GM18867 (cell line): Measurements from ENCODE around the gene WDR38.
"Not testable (repeated sequence)": the region's sequence is repeated elsewhere in the genome, so short reads cannot be mapped to it uniquely, and the experiment has no call there.

Source experiments
- ATAC-seq: cut with Tn5 transposase; IDR thresholded peaks from one replicate; pipeline ENCODE4 v1.9.1; 2021; ENCODE audit warnings: mild to moderate bottlenecking, moderate library complexity; ENCODE audit not compliant: unreplicated experiment

WDR38 gene

GRCh38 chr9:124831642-124832364 lies 21.5 kb upstream of the WDR38 start:
- ATAC-seq: no peak

GRCh38 chr9:124834591-124834990 lies 18.7 kb upstream of the WDR38 start:
- ATAC-seq: no peak

GRCh38 chr9:124835026-124835557 lies 18.2 kb upstream of the WDR38 start:
- no peak for ATAC-seq

- ATAC-seq: not testable (repeated sequence)
Observed at GRCh38 chr9:124838132-124838531, 15.1 kb upstream of the WDR38 start.

GRCh38 chr9:124838567-124839275 lies 14.5 kb upstream of the WDR38 start:
- not testable (repeated sequence) for ATAC-seq

GRCh38 chr9:124839612-124840299 lies 13.5 kb upstream of the WDR38 start:
- no peak for ATAC-seq

GRCh38 chr9:124840300-124840833 lies 12.9 kb upstream of the WDR38 start:
- ATAC-seq: no peak

GRCh38 chr9:124841075-124841821 lies 12.0 kb upstream of the WDR38 start:
- no peak for ATAC-seq

- ATAC-seq: no peak
Observed at GRCh38 chr9:124843456-124844034, 9.7 kb upstream of the WDR38 start.

GRCh38 chr9:124844291-124844690 lies 9.0 kb upstream of the WDR38 start:
- no peak for ATAC-seq

- not testable (repeated sequence) for ATAC-seq
Observed at GRCh38 chr9:124846467-124846866, 6.8 kb upstream of the WDR38 start.

GRCh38 chr9:124846969-124847368 lies 6.3 kb upstream of the WDR38 start:
- no peak for ATAC-seq

GRCh38 chr9:124849801-124850200 lies 3.5 kb upstream of the WDR38 start:
- ATAC-seq: no peak

GRCh38 chr9:124852121-124852828 lies 985 bp upstream of the WDR38 start:
- ATAC-seq: no peak

GRCh38 chr9:124853605-124854143 lies 414 bp downstream of the WDR38 start:
- ATAC-seq: no peak

GRCh38 chr9:124854161-124854560 lies 901 bp downstream of the WDR38 start:
- no peak for ATAC-seq

- no peak for ATAC-seq
Observed at GRCh38 chr9:124854822-124855221, 1.6 kb downstream of the WDR38 start.

- ATAC-seq: no peak
Observed at GRCh38 chr9:124855566-124855943, 2.3 kb downstream of the WDR38 start.
